ENCODE data around the gene ZNF654.
"Not testable (repeated sequence)": the region's sequence is repeated elsewhere in the genome, so short reads cannot be mapped to it uniquely, and the experiment has no call there.

Gene ZNF654

DNA sequence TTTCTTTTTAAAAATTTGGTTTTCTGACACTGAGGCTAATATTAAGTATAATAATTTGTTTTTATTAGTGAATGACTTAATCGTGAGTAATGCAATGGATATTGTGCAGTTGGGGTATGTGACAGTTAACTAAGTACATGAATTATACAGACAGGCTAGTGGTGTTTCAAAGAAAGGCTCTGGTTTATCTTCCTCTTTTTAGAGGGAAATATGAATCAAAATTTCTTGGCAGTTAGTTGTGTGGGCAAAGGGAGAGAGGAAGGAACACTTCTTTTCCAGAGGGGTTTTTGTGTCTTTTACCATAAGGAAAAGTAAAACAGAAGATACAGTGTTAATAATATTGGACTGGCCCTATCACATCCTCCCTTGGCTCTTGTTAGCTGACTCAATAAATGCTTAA lies 2.7 kb downstream of the ZNF654 start:
- DNase-seq (ENCODE audit: low spot score) = no peak

DNA sequence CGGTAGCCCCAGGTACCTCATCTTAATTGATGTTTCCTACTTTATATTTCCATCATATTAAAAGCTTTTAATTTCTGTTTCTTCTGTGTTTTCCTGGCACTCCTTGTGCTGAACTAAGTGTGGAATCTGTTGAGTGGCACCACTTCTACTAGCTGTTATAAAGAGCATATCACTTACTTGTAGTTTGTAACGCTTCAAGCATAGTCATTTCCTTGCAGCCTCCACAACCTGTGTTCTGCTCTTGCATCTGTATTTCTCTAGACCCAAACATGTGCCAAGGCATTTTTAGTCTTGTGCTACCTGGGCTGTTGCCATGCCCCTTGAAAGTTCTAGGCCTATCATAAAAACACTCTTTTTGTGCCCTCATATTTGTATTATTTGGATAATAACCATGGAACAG lies 16.0 kb downstream of the ZNF654 start:
- DNase-seq (ENCODE audit: low spot score) = no peak

DNA sequence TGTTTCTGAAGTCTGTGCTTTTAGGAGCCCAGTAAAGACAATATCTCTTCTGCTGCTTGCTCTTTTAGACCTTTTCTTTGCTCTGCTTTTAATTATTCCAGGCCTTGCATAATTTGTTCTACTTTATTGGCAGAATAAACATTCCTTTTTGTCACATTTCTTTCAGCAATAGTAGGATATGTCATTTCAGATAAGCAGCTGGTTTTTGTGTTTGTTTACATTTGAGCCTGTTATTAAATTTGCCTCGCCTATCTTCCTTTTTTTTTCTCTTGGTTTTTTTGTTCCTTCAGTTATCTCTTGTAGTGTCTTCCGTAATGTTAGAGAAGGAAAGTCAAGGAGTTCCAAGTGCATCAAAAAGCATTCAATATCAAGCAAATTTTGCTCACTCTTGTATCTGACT lies 16.4 kb downstream of the ZNF654 start:
- DNase-seq (ENCODE audit: low spot score) = no peak

DNA sequence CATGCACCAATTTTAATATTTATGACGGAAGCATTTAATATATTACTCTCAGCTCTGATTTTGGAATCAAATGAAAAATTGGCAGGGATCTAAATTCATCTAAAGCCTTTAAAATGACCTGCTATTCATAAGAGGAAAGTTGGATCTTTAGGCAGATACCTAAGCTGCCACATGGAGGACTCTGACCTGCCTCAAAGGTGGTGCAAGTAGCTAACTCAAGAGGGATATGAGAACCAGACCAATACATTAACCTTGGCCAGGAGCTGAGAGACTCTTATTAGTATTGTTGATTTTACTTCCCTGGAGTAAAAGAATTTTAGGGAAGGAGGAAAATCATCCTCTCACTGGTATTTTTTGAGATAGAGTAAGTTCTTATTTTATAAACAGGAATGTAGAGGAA lies 17.7 kb downstream of the ZNF654 start:
- DNase-seq (ENCODE audit: low spot score) = no peak

DNA sequence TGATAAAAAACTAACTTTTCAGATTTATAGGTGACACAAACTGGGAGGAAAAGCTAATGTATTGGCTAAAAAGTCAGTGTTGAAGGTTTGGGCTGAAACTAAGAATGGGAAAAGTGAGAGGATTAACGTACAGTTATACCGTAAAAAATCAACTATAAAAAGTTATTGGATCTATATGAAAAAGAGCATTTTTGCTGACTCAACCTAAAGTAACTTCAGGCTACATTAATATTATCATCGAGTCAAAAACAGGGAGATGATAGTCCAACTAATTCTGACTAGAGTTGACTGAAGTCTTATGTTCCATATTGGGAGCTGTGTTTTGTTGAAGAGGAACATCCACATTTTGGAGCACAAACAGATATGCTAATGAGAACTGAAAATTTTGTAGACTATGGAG lies 19.9 kb downstream of the ZNF654 start:
- no peak for DNase-seq (ENCODE audit: low spot score)

DNA sequence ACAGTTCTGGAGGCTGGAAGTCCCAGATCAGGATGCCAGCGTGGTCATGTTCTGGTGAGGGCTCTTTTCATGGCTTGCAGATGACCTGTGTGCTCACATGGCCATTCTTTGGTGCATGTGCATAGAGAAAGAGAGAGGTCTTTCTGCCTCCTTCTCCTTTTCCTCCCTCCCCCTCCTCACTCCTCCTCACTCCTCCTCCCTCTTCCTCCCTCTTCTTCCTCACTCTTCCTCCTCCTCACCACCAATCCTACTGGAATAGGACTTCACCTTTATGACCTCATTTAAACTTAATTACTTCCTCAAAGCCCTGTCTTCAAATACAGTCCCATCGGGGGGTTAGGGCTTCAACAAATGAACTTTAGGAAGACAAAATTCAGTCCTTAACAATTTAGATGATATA lies 23.8 kb downstream of the ZNF654 start:
- no peak for DNase-seq (ENCODE audit: low spot score)

DNA sequence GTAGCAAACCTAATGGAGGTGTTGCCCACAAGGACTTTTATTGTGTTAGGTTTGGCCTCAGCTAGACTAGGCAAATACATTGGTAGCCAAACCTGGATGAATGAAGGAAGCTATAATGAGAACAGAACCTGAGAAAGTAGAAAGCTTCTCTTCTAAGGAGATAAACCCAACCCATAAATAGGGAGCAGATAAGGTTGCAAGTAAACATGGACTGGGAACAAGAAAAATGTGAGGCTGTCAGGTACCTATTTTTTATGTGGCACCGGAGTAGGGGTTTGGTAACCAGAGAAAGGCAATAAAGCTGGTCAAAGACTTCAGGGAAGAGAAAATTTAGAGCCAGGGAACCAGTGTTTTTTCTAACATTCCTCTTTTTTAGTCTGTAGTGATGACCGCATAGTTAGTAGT lies 25.0 kb downstream of the ZNF654 start:
- DNase-seq (ENCODE audit: low spot score) = no peak

DNA sequence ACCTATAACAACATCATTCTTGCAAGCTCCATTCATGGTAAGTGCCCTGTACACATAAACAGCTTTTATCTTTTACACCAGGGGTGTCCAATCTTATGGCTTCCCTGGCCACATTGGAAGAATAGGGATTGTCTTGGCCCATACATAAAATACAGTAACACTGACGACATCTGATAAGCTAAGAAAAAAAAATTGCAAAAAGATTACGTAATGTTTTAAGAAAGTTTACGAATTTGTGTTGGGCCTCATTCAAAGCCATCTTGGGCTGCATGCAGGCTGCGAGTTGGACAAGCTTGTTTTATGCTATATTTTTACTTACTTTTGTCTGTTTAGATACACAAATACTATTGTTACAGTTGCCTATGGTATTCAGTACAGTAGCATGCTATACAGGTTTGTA lies 31.6 kb downstream of the ZNF654 start:
- DNase-seq (ENCODE audit: low spot score) = no peak

DNA sequence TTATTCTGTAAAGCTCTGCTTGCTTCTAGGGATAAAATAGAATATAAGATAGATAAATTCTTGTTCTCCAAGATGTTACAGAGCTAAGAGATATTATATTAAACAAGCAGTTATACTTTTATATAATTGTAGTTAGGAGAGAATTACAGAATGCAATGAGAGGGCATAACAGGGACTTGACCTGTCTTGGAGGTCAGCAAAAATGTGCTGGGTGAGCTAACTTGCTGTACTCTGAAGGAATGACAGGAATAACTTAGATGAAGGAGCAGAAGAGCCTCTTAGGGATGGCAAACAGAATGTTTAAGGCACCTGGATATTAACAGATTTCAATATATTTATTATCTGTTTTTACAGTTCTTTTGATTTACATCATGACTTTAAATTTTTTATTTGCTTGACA lies 33.2 kb downstream of the ZNF654 start:
- DNase-seq (ENCODE audit: low spot score) = no peak

DNA sequence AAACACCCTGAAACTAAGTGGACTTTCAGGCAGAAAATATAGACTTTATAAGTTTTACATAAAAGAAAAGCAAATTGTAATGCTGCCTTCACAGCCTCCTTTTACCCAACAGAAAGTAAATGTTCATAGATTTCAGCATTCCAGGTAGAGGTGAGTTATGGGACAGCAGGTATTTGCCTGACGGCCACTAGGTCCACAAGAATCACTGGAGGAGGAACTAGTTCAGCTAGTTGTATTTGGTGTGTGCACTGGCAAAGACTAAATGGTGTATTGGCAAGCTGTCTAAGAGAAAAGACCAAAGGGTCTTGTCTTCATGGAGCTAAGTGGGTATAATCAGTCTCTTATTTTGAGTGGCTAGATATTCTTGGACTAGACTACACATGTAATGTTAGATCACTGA lies 34.2 kb downstream of the ZNF654 start:
- DNase-seq (ENCODE audit: low spot score) = no peak

DNA sequence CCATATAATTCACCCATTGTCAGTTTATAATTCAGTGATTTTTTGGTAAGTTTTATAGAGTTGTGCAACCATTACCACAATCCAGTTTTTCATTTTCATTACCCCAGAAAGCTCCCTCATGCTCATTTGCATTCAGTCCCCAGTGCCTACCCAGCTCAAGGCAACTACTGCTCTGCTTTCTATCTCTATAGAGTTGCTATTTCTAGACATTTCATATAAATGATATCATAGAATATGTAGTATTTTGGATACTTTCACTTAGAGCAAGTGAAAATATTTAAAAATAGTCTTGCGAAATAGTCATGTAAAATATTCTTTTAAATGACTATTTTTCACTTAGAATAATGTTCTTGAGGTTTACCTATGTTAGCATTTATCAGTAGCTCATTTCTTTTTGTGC lies 42.1 kb downstream of the ZNF654 start:
- DNase-seq (ENCODE audit: low spot score) = no peak

DNA sequence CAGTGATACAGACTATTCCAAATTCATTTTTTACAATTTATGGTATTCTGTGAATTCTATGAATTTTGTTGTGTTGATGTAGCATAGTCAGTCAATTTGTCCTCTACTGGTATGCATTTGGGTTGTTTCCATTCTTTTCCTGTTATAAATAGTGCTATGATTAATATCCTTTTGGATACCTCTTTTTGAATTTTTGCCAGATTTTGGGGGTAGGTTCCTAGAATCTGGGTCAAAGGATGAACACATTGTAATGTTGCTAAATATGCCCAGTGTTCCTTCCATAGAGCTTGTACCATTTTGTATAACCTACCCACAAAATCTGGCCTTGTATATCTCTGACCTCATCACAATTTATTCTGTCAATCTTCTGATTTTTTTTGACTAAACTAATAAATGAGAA lies 46.3 kb downstream of the ZNF654 start:
- no peak for DNase-seq (ENCODE audit: low spot score)

DNA sequence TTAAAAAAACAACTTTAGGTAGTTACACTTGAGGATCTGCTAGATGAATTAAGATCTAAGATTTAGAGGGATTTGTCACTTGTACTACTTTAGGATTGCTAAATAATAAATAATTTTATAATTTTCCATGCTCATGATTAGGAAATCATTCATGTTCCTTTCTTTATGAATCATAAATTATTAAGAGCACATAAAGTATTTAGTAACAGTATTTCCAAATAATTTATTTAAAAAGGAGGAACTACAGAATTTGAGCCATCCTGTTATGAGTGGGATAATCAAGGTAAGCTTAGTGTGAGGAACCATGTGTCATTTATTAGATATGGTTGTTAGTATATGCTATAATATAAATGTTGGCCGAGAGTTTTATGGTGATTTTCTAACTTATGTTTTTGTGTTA lies 53.2 kb downstream of the ZNF654 start:
- no peak for DNase-seq (ENCODE audit: low spot score)

DNA sequence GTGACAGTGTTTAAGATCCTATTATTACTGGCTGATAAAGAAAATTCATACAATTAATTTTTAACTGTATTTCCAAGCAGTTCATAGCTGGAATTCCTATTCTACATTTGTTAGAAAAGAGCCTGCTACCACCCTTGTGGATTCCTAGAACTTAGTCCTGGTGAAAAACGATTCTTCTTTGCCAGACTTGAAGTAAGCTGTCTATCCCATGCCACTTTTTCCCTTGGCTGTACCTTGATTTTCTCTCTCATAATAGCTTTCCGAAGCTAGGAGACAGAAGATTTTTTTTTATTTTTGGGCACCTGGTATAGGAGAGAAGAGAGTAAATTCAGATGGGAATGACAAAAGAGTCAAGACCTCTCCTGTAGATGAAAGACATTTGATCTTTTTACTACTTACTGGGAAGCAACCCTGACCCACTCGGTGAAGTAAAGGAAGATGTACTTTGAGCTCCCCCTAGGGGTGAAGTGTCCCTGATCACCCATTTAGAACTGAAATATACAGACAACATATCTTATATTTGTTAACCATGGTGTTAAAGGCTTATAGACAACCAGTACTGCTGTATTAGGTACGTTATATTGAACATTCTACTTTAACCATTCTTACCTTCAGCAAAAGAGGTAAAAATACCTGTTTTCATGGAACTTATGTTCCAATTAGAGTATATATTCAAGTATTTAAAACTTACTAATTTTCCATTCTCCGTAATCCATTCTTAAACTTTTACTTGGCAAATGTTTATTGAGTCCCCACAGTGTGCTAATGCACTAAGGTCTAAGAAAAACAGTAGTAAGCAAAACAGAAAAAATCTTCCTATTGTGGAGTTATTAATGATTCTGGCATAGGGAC lies 54.5 kb downstream of the ZNF654 start:
- peak; percentile 78 for DNase-seq (ENCODE audit: low spot score)

DNA sequence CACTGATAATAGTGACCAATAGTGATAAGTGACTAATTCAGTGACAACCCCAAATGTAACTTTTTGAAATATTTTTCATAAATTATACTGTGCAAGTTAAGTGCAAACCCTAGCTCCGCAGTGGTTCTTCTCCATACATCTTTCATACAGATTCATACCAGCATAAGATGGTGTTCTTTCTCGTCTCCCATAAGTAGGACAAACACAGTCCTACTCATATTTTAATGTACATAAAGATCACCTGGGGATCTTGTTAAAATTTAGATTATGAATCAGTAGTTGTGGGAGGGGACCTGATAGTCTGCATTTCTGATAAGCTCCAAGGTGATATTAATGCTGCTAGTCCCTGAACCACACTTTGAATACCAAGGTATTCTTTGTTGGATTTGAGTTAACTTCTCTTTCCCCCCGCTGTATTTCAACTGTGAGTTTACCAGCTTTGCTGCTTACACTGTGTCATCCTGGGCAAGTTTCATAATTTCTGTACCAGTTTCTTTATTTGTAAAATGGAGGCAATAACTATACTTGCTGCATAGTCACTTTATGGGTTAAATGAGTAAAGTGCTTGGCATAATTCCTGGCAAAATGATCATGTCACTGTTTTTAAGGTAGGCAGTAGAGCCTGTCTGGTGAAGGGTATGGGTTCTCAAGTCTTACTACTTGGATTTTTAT lies 56.0 kb downstream of the ZNF654 start:
- DNase-seq (ENCODE audit: low spot score) = no peak

DNA sequence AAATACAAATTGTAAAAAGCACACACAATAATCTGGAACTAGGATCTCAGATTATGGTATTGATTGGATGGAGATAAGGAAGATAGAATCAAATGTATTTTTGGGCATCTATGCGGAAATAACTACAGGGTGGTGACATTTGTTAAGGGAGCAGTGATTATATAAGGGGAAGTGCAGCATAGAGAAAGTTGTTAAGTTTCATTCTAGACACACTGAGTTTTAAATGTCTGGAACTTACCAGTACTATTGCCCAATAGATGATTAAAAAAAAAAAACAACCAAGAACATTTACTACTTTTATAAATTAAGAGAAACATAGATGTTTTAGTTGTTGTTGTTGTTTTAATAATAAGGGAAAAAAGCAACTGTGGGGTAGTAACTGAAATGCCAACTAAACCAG lies 58.6 kb downstream of the ZNF654 start:
- DNase-seq (ENCODE audit: low spot score) = no peak

DNA sequence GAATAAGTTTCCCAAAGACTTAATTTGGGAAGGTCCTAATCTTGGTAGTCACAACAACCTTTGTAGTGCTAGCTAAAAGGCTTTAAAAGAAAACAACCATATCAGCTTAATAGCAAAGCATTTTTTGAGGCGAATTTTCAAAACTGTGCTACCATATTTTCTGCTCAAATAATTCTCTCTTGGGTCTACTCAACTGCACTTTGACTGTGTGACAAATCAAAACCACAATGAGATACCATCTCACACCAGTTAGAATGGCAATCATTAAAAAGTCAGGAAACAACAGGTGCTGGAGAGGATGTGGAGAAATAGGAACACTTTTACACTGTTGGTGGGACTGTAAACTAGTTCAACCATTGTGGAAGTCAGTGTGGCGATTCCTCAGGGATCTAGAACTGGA lies 59.5 kb downstream of the ZNF654 start:
- DNase-seq (ENCODE audit: low spot score) = not testable (repeated sequence)

DNA sequence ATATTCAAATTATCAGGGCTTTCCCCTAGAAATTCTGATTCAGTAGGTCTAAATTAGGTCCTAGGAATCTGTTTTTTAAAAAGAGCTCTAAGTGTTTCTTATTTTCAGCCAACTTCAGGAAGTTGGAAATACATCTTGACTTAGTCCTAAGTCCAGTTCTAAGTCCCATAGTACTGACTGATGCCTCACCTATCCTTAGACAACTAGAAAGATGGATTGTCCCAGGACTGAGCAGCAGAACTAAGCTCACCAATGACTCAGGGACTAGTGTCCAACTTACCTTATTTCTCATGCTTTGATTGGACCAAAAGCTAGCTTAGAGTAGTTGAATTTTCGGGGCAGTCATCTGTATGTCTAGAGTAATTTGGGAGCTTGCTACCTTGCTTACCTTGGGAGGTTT lies 64.5 kb downstream of the ZNF654 start:
- DNase-seq (ENCODE audit: low spot score) = no peak

DNA sequence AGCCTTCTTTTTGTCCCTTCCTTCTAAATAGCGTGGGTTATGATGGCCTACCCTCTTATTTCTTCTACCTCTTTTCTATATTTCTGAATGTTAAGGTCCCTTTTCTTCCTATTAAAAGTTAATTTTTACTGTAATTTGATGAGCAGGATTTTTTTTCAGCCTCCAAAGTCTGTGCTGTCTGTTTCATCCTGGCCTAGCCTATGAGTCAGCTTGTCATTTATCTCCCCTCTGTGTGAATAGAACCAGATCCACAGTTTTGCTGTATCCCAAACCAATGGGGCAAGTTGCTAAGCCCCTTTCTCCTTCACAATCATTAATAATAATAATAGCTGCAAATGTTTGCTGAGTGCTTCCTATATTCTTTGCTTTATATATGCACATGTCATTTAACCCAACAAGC lies 72.6 kb downstream of the ZNF654 start:
- DNase-seq (ENCODE audit: low spot score) = no peak

DNA sequence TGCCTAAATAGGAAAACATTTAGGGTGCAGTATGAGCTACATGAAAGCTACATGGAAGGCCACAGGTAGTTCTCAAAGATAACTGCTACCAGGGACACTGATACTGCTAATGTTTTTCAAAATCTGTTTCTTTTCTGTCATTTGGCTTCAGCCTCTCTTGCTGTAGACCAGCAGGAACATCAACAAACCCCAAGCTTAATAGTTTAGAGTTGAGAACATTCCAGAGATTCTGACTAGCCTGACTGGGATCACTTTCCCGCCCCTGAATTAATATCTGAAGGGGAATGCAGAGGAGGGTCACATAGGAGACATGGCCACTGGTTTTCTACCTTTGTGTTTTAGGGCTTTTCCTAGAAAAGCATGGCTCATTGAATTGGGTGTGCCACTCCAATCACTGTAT lies 73.8 kb downstream of the ZNF654 start:
- DNase-seq (ENCODE audit: low spot score) = no peak

DNA sequence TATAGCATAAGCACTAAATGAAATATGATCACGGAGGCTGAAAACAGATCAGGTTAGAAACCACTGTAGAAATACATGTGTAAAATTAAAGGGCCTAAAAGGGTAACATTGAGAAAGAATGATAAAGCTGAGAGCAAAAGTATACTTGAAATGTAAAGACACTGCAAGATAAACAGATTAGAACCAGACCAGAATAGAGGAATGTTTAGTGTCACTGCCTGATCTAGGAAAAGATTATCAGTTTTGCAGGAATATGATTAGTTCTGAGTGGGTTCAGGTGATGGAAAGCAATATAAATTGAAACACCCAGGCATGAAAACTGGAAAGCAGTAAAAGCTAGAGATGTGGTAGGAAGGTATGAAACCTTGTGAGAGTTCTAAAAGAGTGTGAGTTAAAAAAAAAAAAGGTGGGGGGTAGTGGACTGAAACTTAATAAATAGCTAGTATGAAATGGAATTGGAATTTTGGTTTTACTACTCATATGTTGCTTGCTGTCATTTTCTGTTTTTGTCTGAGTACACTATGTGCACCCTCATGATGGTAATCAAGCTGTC lies 74.7 kb downstream of the ZNF654 start:
- DNase-seq (ENCODE audit: low spot score) = no peak

DNA sequence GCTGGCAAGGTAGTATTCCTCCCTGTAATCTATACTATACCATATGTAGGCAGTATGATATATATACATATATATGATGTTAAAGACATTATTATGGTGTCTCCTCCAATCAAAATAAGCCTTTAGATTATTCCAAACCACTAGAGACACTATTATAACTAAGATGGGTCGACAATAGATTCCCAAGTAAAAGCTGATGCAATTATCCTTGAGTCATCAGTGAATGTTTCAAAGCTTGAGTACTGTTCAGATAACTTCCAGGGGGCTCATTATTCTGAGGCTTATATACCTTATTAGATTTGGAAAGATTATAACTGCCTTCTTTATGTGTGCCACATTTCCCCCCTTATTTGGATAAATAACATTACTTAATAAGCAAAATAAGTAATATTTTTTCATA lies 78.8 kb downstream of the ZNF654 start:
- no peak for DNase-seq (ENCODE audit: low spot score)

DNA sequence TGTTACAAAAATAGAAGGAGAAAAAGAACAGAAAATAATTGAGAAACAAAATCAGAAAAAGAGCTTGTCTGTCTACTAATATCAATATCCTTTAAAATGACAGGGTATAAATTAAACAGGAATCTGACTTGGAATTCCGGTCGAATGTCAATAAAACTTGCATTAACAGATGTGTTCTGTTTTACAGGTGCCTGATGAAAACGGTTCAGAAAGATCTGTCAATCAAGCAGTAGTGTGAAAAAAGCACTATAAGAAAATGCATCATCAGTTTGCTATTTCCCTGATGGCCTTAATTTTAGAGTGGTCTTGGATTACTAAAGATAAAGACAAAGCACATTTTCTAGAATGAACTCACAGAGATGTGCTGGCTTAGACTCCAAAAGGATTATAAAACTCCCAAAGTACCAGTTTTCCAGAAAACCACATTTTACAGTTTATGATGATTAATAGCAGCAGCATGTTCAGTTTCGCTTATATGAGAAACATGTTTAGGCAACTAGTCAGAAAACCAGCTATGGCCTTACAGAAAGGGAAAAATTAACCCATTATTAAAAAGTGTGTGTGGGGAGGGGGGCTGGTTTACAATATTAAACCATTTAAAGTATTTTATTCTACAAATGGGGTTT lies 82.5 kb downstream of the ZNF654 start:
- no peak for DNase-seq (ENCODE audit: low spot score)

Data from CD4-positive, alpha-beta T cell treated with Interleukin-15 for 4 hours (primary cell).